HEK293 (cell line): Measurements from ENCODE around the gene LHFPL6.

Experiments
- CTCF ChIA-PET: fragments of 350-600 bp; formaldehyde crosslinking; extraction: SDS; loops from one replicate; lab custom pipeline; 2021; ENCODE audit warnings: antibody characterized with exemption; lab: Yijun Ruan, JAX
- POLR2A ChIA-PET: fragments of 300-600 bp; formaldehyde crosslinking; extraction: SDS; loops from one replicate; lab custom pipeline; 2020; ENCODE audit warnings: antibody characterized with exemption, inconsistent platforms; lab: Yijun Ruan, JAX
- H3K27ac ChIP-seq: fragments of 200-500 bp; sonication (Bioruptor generic); 2 replicates; pipeline ENCODE4 v1.5.1; 2014; ENCODE audit warnings: low read depth, low read length, control low read depth, inconsistent platforms; ENCODE audit errors: extremely low read depth
- H3K36me3 ChIP-seq, 2 experiments: fragments of 200-500 bp in 1 of 2; sonication (Bioruptor generic) in 1 of 2; 1 replicate in 1 of 2; 2 replicates in 1 of 2; pipeline ENCODE4 v1.5.1; 2014 to 2017; ENCODE audit warnings: inconsistent platforms in 2 of 2, low read length in 2 of 2; ENCODE audit not compliant: control insufficient read depth in 2 of 2, insufficient read depth in 1 of 2
- H3K4me1 ChIP-seq: fragments of 200-500 bp; sonication (Bioruptor generic); 2 replicates; pipeline ENCODE4 v1.5.1; 2014; ENCODE audit warnings: mild to moderate bottlenecking, low read length, inconsistent platforms; ENCODE audit not compliant: control insufficient read depth, insufficient read depth
- H3K4me3 ChIP-seq: 2 replicates; pipeline ENCODE4 v1.5.1; 2011; ENCODE audit warnings: low read depth, mild to moderate bottlenecking, control low read depth, low read length, moderate library complexity
- H3K9me3 ChIP-seq: fragments of 200-500 bp; sonication (Bioruptor generic); 2 replicates; pipeline ENCODE4 v1.5.1; 2014; ENCODE audit warnings: low read depth, low read length, inconsistent platforms; ENCODE audit not compliant: control insufficient read depth, insufficient read depth
- FEZF1 ChIP-seq: fragments of 450-650 bp; formaldehyde crosslinking; IDR thresholded peaks from 2 replicates; pipeline ENCODE4 v1.5.1; 2016; ENCODE audit warnings: missing biosample characterization, missing genetic modification characterization
- HOXA7 ChIP-seq: sonication (generic); formaldehyde crosslinking; IDR thresholded peaks from 2 replicates; pipeline ENCODE4 v1.8.1; 2022; ENCODE audit warnings: missing genetic modification reagents, borderline replicate concordance
- KLF9 ChIP-seq: fragments of 450-650 bp; formaldehyde crosslinking; IDR thresholded peaks from 2 replicates; pipeline ENCODE4 v1.5.1; 2016; ENCODE audit warnings: missing biosample characterization, missing genetic modification characterization, low read depth
- ZBTB20 ChIP-seq: fragments of 450-650 bp; formaldehyde crosslinking; IDR thresholded peaks from 2 replicates; pipeline ENCODE4 v1.5.1; 2016; ENCODE audit warnings: missing biosample characterization, missing genetic modification characterization
- ZBTB7A ChIP-seq: fragments of 450-650 bp; formaldehyde crosslinking; IDR thresholded peaks from 2 replicates; pipeline ENCODE4 v1.5.1; 2016; ENCODE audit warnings: low read depth, missing biosample characterization, missing genetic modification characterization
- ZNF175 ChIP-seq: fragments of 450-650 bp; formaldehyde crosslinking; IDR thresholded peaks from 2 replicates; pipeline ENCODE4 v1.5.1; 2016; ENCODE audit warnings: missing biosample characterization, missing genetic modification characterization
- ZNF23 ChIP-seq: fragments of 450-650 bp; formaldehyde crosslinking; IDR thresholded peaks from 2 replicates; pipeline ENCODE4 v1.5.1; 2016; ENCODE audit warnings: missing biosample characterization, missing genetic modification characterization, borderline replicate concordance
- ZNF302 ChIP-seq: fragments of 450-650 bp; formaldehyde crosslinking; IDR thresholded peaks from 2 replicates; pipeline ENCODE4 v1.5.1; 2016; ENCODE audit warnings: missing biosample characterization, missing genetic modification characterization, low read depth
- ZNF324 ChIP-seq: fragments of 450-650 bp; formaldehyde crosslinking; IDR thresholded peaks from 2 replicates; pipeline ENCODE4 v1.5.1; 2016; ENCODE audit warnings: missing biosample characterization, missing genetic modification characterization
- ZNF48 ChIP-seq: fragments of 450-650 bp; formaldehyde crosslinking; IDR thresholded peaks from 2 replicates; pipeline ENCODE4 v1.5.1; 2016; ENCODE audit warnings: missing biosample characterization, missing genetic modification characterization
- ZNF558 ChIP-seq: fragments of 450-650 bp; formaldehyde crosslinking; IDR thresholded peaks from 2 replicates; pipeline ENCODE4 v1.5.1; 2016; ENCODE audit warnings: missing biosample characterization, missing genetic modification characterization
- ZNF621 ChIP-seq: fragments of 450-650 bp; formaldehyde crosslinking; IDR thresholded peaks from 2 replicates; pipeline ENCODE4 v1.5.1; 2017; ENCODE audit warnings: missing biosample characterization, missing genetic modification characterization
- ZNF670 ChIP-seq: fragments of 450-650 bp; formaldehyde crosslinking; IDR thresholded peaks from 2 replicates; pipeline ENCODE4 v1.5.1; 2016; ENCODE audit warnings: missing biosample characterization, missing genetic modification characterization, low read depth
- ZNF777 ChIP-seq: fragments of 450-650 bp; formaldehyde crosslinking; IDR thresholded peaks from 2 replicates; pipeline ENCODE4 v1.5.1; 2017; ENCODE audit warnings: missing biosample characterization, missing genetic modification characterization, borderline replicate concordance
- ZXDB ChIP-seq: fragments of 450-650 bp; formaldehyde crosslinking; IDR thresholded peaks from 2 replicates; pipeline ENCODE4 v1.5.1; 2016; ENCODE audit warnings: missing biosample characterization, missing genetic modification characterization
- TF ChIP-seq, protein P1 (sequence below): fragments of 450-650 bp; formaldehyde crosslinking; IDR thresholded peaks from 2 replicates; pipeline ENCODE4 v1.5.1; 2016; ENCODE audit warnings: missing biosample characterization, missing genetic modification characterization
- TF ChIP-seq, protein P2 (sequence below): fragments of 450-650 bp; formaldehyde crosslinking; IDR thresholded peaks from 2 replicates; pipeline ENCODE4 v1.5.1; 2016; ENCODE audit warnings: missing biosample characterization, missing genetic modification characterization
- TF ChIP-seq, protein P3 (sequence below): fragments of 450-650 bp; formaldehyde crosslinking; IDR thresholded peaks from 2 replicates; pipeline ENCODE4 v1.5.1; 2016; ENCODE audit warnings: missing biosample characterization, missing genetic modification characterization, borderline replicate concordance

Gene LHFPL6

DNA sequence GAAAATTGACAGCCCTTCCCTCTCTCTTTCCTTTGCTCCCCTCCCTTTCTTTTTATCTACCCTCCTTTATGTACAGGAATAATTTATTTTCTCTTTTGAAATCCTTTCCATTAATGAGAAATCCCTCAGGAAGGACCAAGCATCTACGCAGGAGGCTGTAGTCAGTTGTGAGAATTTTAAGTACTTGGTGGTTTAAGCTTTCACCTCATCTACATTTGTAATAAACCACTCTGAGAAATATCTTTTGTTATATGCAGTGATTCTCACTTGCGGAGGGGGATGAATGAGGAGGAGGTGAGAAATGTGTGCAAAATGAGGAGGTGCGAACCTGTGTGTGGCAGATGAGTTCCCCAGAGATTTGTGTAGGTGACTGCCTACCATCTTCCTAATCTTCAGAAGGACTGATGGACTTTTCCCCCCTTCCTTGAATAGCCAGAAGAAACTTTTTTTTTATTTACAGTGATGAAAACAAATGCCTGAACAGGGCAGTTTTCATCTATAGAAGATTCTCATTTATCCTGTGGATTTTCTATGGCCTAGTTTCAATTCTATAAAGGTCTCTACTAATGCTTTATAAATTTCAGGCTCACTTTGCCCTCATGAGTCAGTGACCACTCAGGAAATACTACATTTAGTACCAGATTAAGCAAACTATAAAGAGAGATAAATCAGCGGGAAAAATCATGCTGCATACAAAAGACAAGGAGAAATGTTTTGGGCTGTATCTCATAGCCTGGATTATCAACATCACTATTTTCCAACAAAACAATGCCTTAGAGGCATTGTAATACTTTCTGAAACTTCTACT is 118.3 kb downstream of the LHFPL6 start:
- Histone ChIP-seq H3K4me1 (no peaks in the 10 kb centered on the region), H3K9me3 (no peaks in the 10 kb centered on the region), H3K36me3 (no peaks in the 10 kb centered on the region), H3K27ac (no peak overlapping the region), H3K4me3 (no peak overlapping the region)
- ChIA-PET POLR2A (no interaction called here), CTCF (no interaction called here)
- TF ChIP-seq ZNF621 (tag by site-specific recombination) (no peak), ZNF558 (tag by site-specific recombination) (no peak), FEZF1 (tag by site-specific recombination) (no peak), ZNF324 (tag by site-specific recombination) (no peak), ZNF777 (tag by site-specific recombination) (no peak), ZBTB20 (no peak), ZNF23 (no peak)
- TF ChIP-seq, protein P1, sequence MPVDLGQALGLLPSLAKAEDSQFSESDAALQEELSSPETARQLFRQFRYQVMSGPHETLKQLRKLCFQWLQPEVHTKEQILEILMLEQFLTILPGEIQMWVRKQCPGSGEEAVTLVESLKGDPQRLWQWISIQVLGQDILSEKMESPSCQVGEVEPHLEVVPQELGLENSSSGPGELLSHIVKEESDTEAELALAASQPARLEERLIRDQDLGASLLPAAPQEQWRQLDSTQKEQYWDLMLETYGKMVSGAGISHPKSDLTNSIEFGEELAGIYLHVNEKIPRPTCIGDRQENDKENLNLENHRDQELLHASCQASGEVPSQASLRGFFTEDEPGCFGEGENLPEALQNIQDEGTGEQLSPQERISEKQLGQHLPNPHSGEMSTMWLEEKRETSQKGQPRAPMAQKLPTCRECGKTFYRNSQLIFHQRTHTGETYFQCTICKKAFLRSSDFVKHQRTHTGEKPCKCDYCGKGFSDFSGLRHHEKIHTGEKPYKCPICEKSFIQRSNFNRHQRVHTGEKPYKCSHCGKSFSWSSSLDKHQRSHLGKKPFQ (tag by site-specific recombination), result no peak
- TF ChIP-seq, protein P2, sequence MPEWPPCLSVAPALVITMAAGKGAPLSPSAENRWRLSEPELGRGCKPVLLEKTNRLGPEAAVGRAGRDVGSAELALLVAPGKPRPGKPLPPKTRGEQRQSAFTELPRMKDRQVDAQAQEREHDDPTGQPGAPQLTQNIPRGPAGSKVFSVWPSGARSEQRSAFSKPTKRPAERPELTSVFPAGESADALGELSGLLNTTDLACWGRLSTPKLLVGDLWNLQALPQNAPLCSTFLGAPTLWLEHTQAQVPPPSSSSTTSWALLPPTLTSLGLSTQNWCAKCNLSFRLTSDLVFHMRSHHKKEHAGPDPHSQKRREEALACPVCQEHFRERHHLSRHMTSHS (tag by site-specific recombination), result no peak
- TF ChIP-seq, protein P3, sequence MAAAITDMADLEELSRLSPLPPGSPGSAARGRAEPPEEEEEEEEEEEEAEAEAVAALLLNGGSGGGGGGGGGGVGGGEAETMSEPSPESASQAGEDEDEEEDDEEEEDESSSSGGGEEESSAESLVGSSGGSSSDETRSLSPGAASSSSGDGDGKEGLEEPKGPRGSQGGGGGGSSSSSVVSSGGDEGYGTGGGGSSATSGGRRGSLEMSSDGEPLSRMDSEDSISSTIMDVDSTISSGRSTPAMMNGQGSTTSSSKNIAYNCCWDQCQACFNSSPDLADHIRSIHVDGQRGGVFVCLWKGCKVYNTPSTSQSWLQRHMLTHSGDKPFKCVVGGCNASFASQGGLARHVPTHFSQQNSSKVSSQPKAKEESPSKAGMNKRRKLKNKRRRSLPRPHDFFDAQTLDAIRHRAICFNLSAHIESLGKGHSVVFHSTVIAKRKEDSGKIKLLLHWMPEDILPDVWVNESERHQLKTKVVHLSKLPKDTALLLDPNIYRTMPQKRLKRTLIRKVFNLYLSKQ, result no peak

DNA sequence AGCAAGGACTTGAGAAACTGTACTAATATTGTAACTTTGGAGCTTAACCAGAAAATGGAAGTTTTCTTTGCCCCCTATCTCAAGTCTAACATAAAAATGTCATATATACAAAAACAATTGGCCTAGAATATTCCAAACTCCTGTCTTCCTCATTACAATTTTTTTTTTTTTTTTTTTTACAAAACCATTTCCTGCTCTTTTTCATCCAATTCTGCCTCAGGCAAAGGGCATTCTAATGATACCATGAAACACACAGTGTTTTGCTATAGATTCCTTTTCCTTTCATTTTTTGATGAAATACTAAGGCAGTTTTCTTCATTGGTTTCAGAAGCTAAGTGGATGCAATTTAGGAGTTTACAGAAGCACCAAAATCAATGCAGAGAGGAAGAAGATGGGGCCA is 119.7 kb downstream of the LHFPL6 start:
- ChIA-PET POLR2A (no interaction called here), CTCF (interaction anchor here (0.7 kb wide), 1 partner anchor 54 kb away, joined by 3 read pairs; no protein-coding TSS in a partner anchor)
- no peaks in the 10 kb centered on the region for H3K4me1 ChIP-seq
- no peak overlapping the region for H3K27ac ChIP-seq
- no peak overlapping the region for H3K4me3 ChIP-seq
- H3K36me3 ChIP-seq, result no peaks in the 10 kb centered on the region
- TF ChIP-seq KLF9 (tag by site-specific recombination), result no peak
- TF ChIP-seq ZBTB7A (tag by site-specific recombination), result no peak
- no peak for TF ChIP-seq ZNF48
- TF ChIP-seq ZNF302 (tag by site-specific recombination), result no peak
- TF ChIP-seq FEZF1 (tag by site-specific recombination), result no peak
- TF ChIP-seq ZNF670 (tag by site-specific recombination), result no peak
- H3K9me3 ChIP-seq, result no peaks in the 10 kb centered on the region

DNA sequence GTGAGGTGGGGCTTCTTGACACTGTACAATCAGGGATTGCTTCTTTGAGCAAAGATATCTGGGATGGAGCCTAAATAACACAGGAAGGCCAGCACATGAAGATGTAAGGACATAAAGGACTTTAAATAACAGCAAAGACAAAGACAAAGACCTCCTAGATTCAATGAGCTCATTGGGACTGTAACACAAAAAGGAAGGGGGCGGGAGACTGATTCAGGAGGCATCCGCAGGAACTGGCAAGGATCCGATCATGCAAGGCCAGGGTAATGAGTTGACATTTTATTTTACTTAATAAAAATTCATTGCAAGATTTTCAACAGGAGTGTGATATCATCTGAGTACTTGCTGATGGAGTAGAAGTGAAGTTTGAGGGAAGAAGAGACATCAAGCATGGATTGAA is 121.5 kb downstream of the LHFPL6 start:
- Histone ChIP-seq H3K4me1 (no peaks in the 10 kb centered on the region), H3K4me3 (no peak overlapping the region), H3K9me3 (no peaks in the 10 kb centered on the region), H3K27ac (no peak overlapping the region), H3K36me3 (no peaks in the 10 kb centered on the region)
- TF ChIP-seq HOXA7 (CRISPR knock-in tag), result no peak
- TF ChIP-seq ZNF175, result no peak
- no peak for TF ChIP-seq ZXDB
- POLR2A ChIA-PET, result no interaction called here
- CTCF ChIA-PET, result no interaction called here
